ENCODE data around the gene GPR137B.

DNA sequence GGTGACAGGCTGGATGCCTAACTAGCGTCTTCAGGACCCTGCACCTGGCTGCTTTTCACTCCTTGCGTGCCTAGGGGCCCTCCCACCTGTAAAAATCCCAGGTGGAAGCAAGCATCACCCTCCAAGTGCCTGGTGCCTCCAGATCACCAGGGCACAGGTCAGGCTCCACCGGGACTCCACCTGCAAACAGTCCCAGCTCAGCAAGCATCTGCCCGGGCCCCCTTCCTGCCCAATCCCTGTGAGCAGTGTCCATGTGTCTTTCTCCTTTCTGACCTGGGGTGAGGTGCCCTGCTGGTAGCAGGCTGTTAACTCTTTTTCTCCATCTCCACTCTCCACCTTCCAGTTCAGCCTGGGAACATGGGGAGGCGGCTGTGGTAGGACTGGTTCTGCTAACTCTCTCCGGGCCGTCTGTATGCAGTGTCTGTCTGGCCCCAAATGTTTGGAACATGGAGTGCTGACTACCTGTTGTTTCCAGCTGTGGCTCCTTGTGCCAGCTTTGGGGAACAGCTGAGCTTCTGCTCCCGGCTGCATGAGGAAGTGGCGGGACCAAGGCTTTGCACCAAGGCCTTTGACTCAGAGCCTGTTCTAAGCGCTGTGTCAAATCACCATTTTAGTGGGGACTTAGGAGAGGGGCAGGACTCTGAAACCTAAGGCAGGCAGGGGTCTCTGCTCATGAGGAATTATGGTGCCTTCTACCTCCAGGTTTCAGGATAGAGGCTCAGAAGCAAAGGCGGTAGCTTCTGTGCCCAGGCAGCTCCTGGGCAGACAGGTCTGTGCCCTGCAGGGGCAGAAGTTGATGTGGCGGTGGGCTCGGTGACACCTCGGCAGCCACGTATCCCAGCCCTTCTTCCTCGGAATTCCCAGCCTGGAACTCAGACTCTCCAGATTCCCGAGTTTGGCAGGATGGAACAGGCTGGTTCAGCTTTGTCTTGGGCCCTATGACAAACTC is 5.5 kb downstream of the GPR137B start:
- TF ChIP-seq, protein P1, sequence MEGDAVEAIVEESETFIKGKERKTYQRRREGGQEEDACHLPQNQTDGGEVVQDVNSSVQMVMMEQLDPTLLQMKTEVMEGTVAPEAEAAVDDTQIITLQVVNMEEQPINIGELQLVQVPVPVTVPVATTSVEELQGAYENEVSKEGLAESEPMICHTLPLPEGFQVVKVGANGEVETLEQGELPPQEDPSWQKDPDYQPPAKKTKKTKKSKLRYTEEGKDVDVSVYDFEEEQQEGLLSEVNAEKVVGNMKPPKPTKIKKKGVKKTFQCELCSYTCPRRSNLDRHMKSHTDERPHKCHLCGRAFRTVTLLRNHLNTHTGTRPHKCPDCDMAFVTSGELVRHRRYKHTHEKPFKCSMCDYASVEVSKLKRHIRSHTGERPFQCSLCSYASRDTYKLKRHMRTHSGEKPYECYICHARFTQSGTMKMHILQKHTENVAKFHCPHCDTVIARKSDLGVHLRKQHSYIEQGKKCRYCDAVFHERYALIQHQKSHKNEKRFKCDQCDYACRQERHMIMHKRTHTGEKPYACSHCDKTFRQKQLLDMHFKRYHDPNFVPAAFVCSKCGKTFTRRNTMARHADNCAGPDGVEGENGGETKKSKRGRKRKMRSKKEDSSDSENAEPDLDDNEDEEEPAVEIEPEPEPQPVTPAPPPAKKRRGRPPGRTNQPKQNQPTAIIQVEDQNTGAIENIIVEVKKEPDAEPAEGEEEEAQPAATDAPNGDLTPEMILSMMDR (IDR thresholded peaks at IDR 0.05) = no peak
- no peak for TF ChIP-seq POLR2A (IDR thresholded peaks at IDR 0.05)

Measured in adrenal gland (tissue), 5 donors.